Endothelial cell of umbilical vein (primary cell): ENCODE measurements around the gene WHRN. TPM values are rescaled to one million over a fixed set of nuclear protein-coding genes. Genes with fewer than 3 reads are reported as not detected.

ENCODE experiments used
- BruUV-seq: library from RNA; stranded (reverse); fragments of 400-500 nt; replicated peaks from 2 replicates; lab custom pipeline; 2021; lab: Mats Ljungman, UMichigan
- CTCF ChIA-PET: fragments of 300-600, 350-600 bp; sonication (Branson Sonifier 250); formaldehyde crosslinking; loops from one replicate; lab custom pipeline; 2021; ENCODE audit warnings: antibody characterized with exemption, inconsistent platforms; lab: Charles Lee
- POLR2A ChIA-PET: fragments of 300-600, 350-600 bp; sonication (Branson Sonifier 250); formaldehyde crosslinking; loops from one replicate; lab custom pipeline; 2021; ENCODE audit warnings: antibody characterized with exemption, inconsistent platforms; lab: Charles Lee
- DNase-seq: peaks from one replicate; pipeline ENCODE4 v3.0.0-alpha.2; 2011; ENCODE audit warnings: low read depth, low spot score
- FAIRE-seq: peaks from 2 replicates; lab custom pipeline; 2011; peaks lifted over from hg19 to GRCh38; lab: Jason Lieb, UNC
- H2AFZ ChIP-seq: 2 replicates; pipeline ENCODE4 v1.6.0; 2012; ENCODE audit warnings: low read depth, low read length, control low read depth, inconsistent platforms
- H3K27ac ChIP-seq: 2 replicates; pipeline ENCODE4 v1.5.1; 2011; ENCODE audit warnings: low read depth, mild to moderate bottlenecking, control low read depth, low read length, moderate library complexity; ENCODE audit not compliant: insufficient read depth
- H3K27me3 ChIP-seq, 2 experiments: 2 replicates each; pipeline versions ENCODE4 v1.6.0 to v1.6.1; 2011; ENCODE audit warnings: low read length in 2 of 2, mixed read lengths in 1 of 2; ENCODE audit not compliant: control insufficient read depth in 2 of 2, insufficient read depth in 2 of 2
- H3K36me3 ChIP-seq, 2 experiments: 2 replicates in 1 of 2; 3 replicates in 1 of 2; pipeline ENCODE4 v1.5.1; 2011; ENCODE audit warnings: low read length in 2 of 2, mild to moderate bottlenecking in 1 of 2, moderate library complexity in 1 of 2; ENCODE audit not compliant: control insufficient read depth in 2 of 2, insufficient read depth in 2 of 2; ENCODE audit errors: extremely low read depth in 1 of 2
- H3K4me1 ChIP-seq: 3 replicates; pipeline ENCODE4 v1.5.1; 2011; ENCODE audit warnings: mild to moderate bottlenecking, low read length; ENCODE audit not compliant: control insufficient read depth, insufficient read depth; ENCODE audit errors: extremely low read depth
- H3K4me2 ChIP-seq: 2 replicates; pipeline ENCODE4 v1.6.1; 2011; ENCODE audit warnings: low read length, control low read depth, mixed read lengths; ENCODE audit not compliant: insufficient read depth
- H3K4me3 ChIP-seq, 3 experiments: fragments of 200-600 bp in 1 of 3; sonication (generic), shearing (Covaris generic) in 1 of 3; replicated peaks in 1 of 3; 2 replicates each; pipeline ENCODE4 v1.5.1; 2011 to 2016; ENCODE audit warnings: control low read depth in 3 of 3, low read length in 3 of 3, mild to moderate bottlenecking in 2 of 3, inconsistent platforms in 1 of 3, low read depth in 1 of 3, moderate library complexity in 1 of 3; ENCODE audit not compliant: insufficient read depth in 1 of 3
- H3K79me2 ChIP-seq: 2 replicates; pipeline ENCODE4 v1.6.0; 2012; ENCODE audit warnings: low read length, inconsistent platforms; ENCODE audit not compliant: control insufficient read depth, insufficient read depth
- H3K9ac ChIP-seq: replicated peaks from 2 replicates; pipeline ENCODE3; 2011; ENCODE audit warnings: low read length, control low read depth; ENCODE audit not compliant: insufficient read depth; ENCODE audit errors: extremely low read depth
- H3K9me1 ChIP-seq: replicated peaks from 3 replicates; pipeline ENCODE4 v1.6.0; 2011; ENCODE audit warnings: mild to moderate bottlenecking, low read length; ENCODE audit not compliant: control insufficient read depth, insufficient read depth; ENCODE audit errors: extremely low read depth
- H3K9me3 ChIP-seq: replicated peaks from 2 replicates; pipeline ENCODE4 v1.5.1; 2012; ENCODE audit warnings: low read length, inconsistent platforms; ENCODE audit not compliant: control insufficient read depth, insufficient read depth
- H4K20me1 ChIP-seq: replicated peaks from 2 replicates; pipeline ENCODE3; 2011; ENCODE audit warnings: mild to moderate bottlenecking, low read length; ENCODE audit not compliant: control insufficient read depth, insufficient read depth; ENCODE audit errors: extremely low read depth
- EZH2 ChIP-seq: IDR thresholded peaks from 2 replicates; pipeline ENCODE4 v1.6.1; 2012; ENCODE audit warnings: borderline replicate concordance, low read depth, mild to moderate bottlenecking, moderate library complexity, low read length, inconsistent platforms; ENCODE audit not compliant: severe bottlenecking
- FOS ChIP-seq: IDR thresholded peaks from 2 replicates; pipeline ENCODE4 v1.6.1; 2011; ENCODE audit warnings: mild to moderate bottlenecking, low read length, moderate library complexity, borderline replicate concordance; ENCODE audit not compliant: insufficient read depth
- GATA2 ChIP-seq: IDR thresholded peaks from 2 replicates; pipeline ENCODE4 v1.7.0; 2011; ENCODE audit warnings: low read depth, mild to moderate bottlenecking, moderate library complexity, mixed read lengths, low read length; ENCODE audit not compliant: insufficient read length, insufficient read depth
- JUN ChIP-seq: IDR thresholded peaks from 2 replicates; pipeline ENCODE4 v1.6.1; 2011; ENCODE audit warnings: borderline replicate concordance, low read depth; ENCODE audit not compliant: insufficient read length, insufficient read depth
- MYC ChIP-seq: IDR thresholded peaks from one replicate; pipeline ENCODE4 v1.6.1; 2011; ENCODE audit warnings: mild to moderate bottlenecking, low read depth, low read length
- POLR2A ChIP-seq: IDR thresholded peaks from 2 replicates; pipeline ENCODE4 v1.6.1; 2012; ENCODE audit warnings: low read depth, mild to moderate bottlenecking, control low read depth, low read length
- POLR2AphosphoS5 ChIP-seq: IDR thresholded peaks from 2 replicates; pipeline ENCODE4 v1.6.1; 2012; ENCODE audit warnings: low read depth, mild to moderate bottlenecking, control low read depth, low read length, moderate library complexity; ENCODE audit not compliant: insufficient read depth
- dilution Hi-C: fragments of 300-500 bp; cut with MboI; formaldehyde crosslinking; loops from one replicate; pipeline ENCODE4 v1.15.0; 2019; ENCODE audit warnings: low sequenced_read_pairs; ENCODE audit not compliant: extremely low pct_ligation_motif_present
- intact Hi-C: fragments of 100-400 bp; cut with micrococcal nuclease; formaldehyde crosslinking; loops from one replicate; pipeline ENCODE4 v1.10.0; 2022
- polyA plus RNA-seq, 4 experiments: library from polyadenylated mRNA; depleted of rRNA in 3 of 4; stranded (reverse) in 3 of 4; unstranded in 1 of 4; fragments of >200 nt; gene quantifications; 2 replicates each; pipeline versions ENCODE4 v1.2.1 to v1.2.3, GENCODE V29; 2011 to 2012; ENCODE audit warnings: missing spikeins in 1 of 4
- total RNA-seq: library from RNA; stranded (reverse); gene quantifications from 2 replicates; pipeline ENCODE4 v1.2.3, GENCODE V29; 2021
- TF ChIP-seq, protein P1 (sequence below): IDR thresholded peaks from 2 replicates; pipeline ENCODE4 v1.6.1; 2011; ENCODE audit not compliant: insufficient read depth, insufficient read length
- TF ChIP-seq, protein P2 (sequence below), 2 donors: IDR thresholded peaks; 1 replicate in 1 of 2; 2 replicates in 1 of 2; pipeline ENCODE4 v1.5.1; 2011; ENCODE audit warnings: low read length in 2 of 2, mild to moderate bottlenecking in 2 of 2, moderate library complexity in 2 of 2, control low read depth in 1 of 2, inconsistent platforms in 1 of 2, low read depth in 1 of 2; ENCODE audit not compliant: insufficient read depth in 1 of 2; ENCODE audit errors: extremely low read depth in 1 of 2

Gene WHRN
- total and polyA plus RNA-seq, 2 donors (not counting 3 experiments of a cell fraction or from before 2014, with no cell fraction given): 0.35 to 0.69 TPM

DNA sequence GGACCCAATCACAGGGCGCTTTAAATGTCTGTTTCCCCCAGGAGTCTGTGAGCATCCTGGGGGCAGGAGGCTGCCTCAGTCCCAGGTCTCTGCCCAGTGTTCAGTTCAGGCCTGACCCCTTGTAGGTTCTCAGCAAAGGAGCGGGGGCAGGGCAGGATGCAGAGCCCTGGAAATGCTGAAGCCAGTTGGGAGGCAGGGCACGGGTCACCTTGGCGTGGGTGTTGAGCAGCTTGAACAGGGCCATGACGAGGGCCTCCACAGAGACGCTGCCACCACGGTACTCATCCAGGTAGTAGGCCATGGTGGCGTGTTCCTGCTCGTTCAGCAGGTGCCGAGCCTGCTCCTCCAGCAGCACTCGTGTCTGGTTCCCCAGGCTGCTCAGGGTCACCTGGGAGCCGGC, 81.1 kb downstream of the WHRN start:
- POLR2A ChIA-PET: no interaction called here

More for the DNA sequence above, 81.1 kb downstream of the WHRN start:
- H3K36me3 ChIP-seq: no peaks in the 10 kb centered on the region
- H3K4me2 ChIP-seq: no peak overlapping the region
- no peak overlapping the region for H3K27ac ChIP-seq
- no peaks in the 10 kb centered on the region for H3K9me3 ChIP-seq
- no TSS peak for BruUV-seq
- H3K27me3 ChIP-seq: peaks cover 0 to 2% of the 10 kb centered on the region in 2 experiments
- DNase-seq (no peak), FAIRE-seq (no peak)
- intact Hi-C loops: no loop called here
- CTCF ChIA-PET: interaction anchor here (1.4 kb wide), 1 partner anchor 229 kb away, joined by 5 read pairs; no protein-coding TSS in a partner anchor
- H2AFZ ChIP-seq: no peak overlapping the region
- H3K4me1 ChIP-seq: no peaks in the 10 kb centered on the region
- no peaks in the 10 kb centered on the region for H4K20me1 ChIP-seq
- no peak overlapping the region for H3K4me3 ChIP-seq
- TF ChIP-seq MYC (no peak), JUN (no peak), POLR2AphosphoS5 (no peak), POLR2A (no peak), FOS (no peak), EZH2 (no peak), GATA2 (no peak)
- TF ChIP-seq, protein P1, sequence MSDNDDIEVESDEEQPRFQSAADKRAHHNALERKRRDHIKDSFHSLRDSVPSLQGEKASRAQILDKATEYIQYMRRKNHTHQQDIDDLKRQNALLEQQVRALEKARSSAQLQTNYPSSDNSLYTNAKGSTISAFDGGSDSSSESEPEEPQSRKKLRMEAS: no peak
- TF ChIP-seq, protein P2, sequence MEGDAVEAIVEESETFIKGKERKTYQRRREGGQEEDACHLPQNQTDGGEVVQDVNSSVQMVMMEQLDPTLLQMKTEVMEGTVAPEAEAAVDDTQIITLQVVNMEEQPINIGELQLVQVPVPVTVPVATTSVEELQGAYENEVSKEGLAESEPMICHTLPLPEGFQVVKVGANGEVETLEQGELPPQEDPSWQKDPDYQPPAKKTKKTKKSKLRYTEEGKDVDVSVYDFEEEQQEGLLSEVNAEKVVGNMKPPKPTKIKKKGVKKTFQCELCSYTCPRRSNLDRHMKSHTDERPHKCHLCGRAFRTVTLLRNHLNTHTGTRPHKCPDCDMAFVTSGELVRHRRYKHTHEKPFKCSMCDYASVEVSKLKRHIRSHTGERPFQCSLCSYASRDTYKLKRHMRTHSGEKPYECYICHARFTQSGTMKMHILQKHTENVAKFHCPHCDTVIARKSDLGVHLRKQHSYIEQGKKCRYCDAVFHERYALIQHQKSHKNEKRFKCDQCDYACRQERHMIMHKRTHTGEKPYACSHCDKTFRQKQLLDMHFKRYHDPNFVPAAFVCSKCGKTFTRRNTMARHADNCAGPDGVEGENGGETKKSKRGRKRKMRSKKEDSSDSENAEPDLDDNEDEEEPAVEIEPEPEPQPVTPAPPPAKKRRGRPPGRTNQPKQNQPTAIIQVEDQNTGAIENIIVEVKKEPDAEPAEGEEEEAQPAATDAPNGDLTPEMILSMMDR (IDR thresholded peaks at IDR 0.05; ENCODE audit: extremely low read depth in 1 of 2, insufficient read depth in 1 of 2, low read depth in 1 of 2, low read length in 2 of 2): no peak
- no peak overlapping the region for H3K9ac ChIP-seq
- dilution Hi-C loops: no loop called here
- H3K9me1 ChIP-seq: no peaks in the 10 kb centered on the region
- H3K79me2 ChIP-seq: no peaks in the 10 kb centered on the region
